ENCODE data around the gene MARCHF4.

Gene MARCHF4

DNA sequence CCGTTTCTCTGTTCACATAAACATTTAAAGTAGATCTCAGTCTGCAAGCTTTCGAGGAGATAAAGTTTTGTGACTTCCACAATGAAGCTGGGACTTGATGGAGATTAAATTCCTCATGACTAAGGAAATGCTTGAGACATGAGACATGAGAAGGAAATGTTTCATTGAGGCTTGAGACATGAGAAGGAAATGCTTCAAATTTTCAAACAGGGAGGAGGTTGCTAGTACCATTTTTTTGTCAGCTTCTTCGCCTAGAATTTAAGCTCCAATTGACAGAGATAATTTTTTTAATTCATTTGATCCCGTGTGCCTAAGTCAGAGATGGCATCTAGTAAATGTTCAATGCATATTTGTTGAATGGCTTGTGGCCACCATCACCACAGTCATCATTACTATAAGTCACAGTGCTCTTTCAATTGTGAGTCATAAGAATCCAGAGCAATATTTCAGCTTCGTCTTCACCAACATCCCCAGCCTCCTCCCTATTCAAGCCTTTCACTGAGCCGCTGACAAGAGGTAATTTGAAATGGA lies 543 bp upstream of the MARCHF4 start:
- DNase-seq (ENCODE audit: insufficient read length, low spot score) (no peak), FAIRE-seq (no peak)
- TF ChIP-seq POLR2AphosphoS5 (IDR thresholded peaks at IDR 0.05; ENCODE audit: low read depth, low read length) = no peak
- no peak for TF ChIP-seq SPI1 (IDR thresholded peaks at IDR 0.05; ENCODE audit: low read depth, low read length)
- no peak for TF ChIP-seq POU2F2 (IDR thresholded peaks at IDR 0.05; ENCODE audit: low read depth, low read length)
- no peak for TF ChIP-seq PAX5 (IDR thresholded peaks at IDR 0.05; ENCODE audit: insufficient read depth, low read length, severe bottlenecking)
- TF ChIP-seq POLR2A (IDR thresholded peaks at IDR 0.05; ENCODE audit: low read depth, low read length) = no peak
- TF ChIP-seq TAF1 (IDR thresholded peaks at IDR 0.05; ENCODE audit: low read depth, low read length) = no peak

DNA sequence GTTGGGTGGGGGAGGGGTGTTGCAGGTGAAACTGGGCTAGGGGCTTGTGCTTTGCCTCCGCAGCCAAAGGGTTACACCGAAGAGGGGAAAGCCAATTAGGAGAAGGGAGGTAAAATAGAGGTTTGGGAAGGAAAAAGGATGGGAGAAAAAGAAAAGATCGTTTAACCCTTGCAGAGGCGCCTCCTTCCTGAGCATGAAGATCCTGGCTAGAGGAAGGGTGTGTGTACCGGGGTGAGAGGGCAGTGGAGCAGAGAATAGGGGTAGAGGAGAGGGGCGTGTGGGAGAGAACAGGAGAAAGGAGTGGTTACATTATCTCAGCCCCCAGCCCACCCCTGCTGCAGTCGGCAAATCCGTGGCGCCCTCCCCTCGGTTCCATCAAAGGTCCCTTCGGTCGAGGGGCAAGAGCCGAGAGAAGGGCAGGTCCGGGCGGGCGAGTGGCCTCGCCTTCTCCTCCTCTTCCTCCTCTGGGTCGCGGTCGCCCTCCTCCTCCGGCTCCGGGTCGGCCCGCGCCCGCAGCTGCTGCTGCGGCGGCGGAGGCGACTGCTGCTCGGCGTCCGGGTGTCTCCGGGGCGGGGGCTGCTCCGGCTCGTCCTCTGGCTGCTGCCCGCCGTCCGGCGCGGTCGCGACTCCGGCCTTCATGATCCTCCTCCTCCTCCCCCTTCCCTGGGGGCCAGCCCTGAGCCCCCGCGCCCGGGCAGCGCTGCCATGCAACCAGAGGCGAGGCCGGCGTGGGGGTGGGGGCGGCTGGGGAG lies 1.1 kb downstream of the MARCHF4 start:
- TF ChIP-seq PAX5 (IDR thresholded peaks at IDR 0.05; ENCODE audit: insufficient read depth, low read length, severe bottlenecking) (no peak), SPI1 (IDR thresholded peaks at IDR 0.05; ENCODE audit: low read depth, low read length) (no peak), POU2F2 (IDR thresholded peaks at IDR 0.05; ENCODE audit: low read depth, low read length) (no peak), TAF1 (IDR thresholded peaks at IDR 0.05; ENCODE audit: low read depth, low read length) (no peak), POLR2AphosphoS5 (IDR thresholded peaks at IDR 0.05; ENCODE audit: low read depth, low read length) (no peak), POLR2A (IDR thresholded peaks at IDR 0.05; ENCODE audit: low read depth, low read length) (no peak)
- FAIRE-seq (no peak), DNase-seq (ENCODE audit: insufficient read length, low spot score) (no peak)

DNA sequence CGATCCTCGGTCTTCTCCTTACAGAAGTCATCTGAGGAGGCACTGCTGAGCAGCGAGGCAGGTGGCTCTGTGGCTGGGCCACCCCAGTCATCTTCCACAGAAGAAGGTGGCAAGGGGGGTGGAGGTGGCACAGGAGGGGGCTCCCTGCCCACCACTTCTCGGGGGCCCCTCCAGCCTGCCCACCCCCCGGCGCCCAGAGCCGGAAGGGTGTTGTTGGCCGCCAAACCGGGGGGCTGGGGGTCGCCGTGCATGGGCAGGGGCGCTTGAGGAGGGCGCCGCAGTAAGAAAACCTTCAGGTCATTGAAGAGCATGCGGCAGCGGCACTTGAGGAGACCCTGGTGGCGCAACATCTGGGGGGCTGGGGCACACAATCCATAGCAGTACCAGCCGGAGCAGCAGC lies 2.5 kb downstream of the MARCHF4 start:
- TF ChIP-seq POLR2A (IDR thresholded peaks at IDR 0.05; ENCODE audit: low read depth, low read length) (no peak), POLR2AphosphoS5 (IDR thresholded peaks at IDR 0.05; ENCODE audit: low read depth, low read length) (no peak), TAF1 (IDR thresholded peaks at IDR 0.05; ENCODE audit: low read depth, low read length) (no peak), POU2F2 (IDR thresholded peaks at IDR 0.05; ENCODE audit: low read depth, low read length) (no peak), PAX5 (IDR thresholded peaks at IDR 0.05; ENCODE audit: insufficient read depth, low read length, severe bottlenecking) (no peak), SPI1 (IDR thresholded peaks at IDR 0.05; ENCODE audit: low read depth, low read length) (no peak)
- no peak for DNase-seq (ENCODE audit: insufficient read length, low spot score)
- FAIRE-seq = no peak

DNA sequence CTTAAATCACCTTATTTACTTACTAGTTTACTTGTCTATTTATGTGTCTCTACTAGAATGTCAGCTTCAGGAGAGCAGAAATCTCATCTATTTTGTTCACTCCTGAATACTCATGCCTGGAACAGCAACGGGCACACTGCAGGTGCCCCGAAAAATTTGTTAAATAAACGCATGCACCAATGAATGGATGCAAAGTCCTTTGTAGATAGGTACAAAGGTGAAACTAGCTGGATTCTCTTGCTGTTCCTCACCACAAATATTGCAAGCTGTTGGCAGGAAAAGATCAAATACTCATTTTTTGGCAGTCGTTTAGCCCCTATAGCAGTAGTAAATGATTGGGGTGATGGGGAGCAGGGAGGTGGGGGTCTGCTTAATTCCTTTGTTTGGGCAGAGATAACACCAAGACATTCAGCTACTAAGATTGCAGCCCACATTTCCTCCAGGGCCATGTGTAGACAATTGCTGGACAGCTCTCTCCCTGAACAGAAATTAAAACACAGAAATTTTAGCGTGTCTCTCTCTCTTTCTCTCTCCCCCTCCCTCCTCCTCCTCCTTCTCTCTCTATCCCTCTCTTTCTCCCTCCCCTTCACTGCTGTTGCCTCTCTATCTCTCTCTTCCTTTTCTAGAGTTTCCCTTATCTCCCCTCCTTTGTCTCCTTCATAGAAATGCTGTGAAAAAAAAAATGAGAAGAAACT lies 5.4 kb downstream of the MARCHF4 start:
- FAIRE-seq = no peak
- TF ChIP-seq PAX5 (IDR thresholded peaks at IDR 0.05; ENCODE audit: insufficient read depth, low read length, severe bottlenecking) (no peak), POU2F2 (IDR thresholded peaks at IDR 0.05; ENCODE audit: low read depth, low read length) (no peak), TAF1 (IDR thresholded peaks at IDR 0.05; ENCODE audit: low read depth, low read length) (no peak), POLR2A (IDR thresholded peaks at IDR 0.05; ENCODE audit: low read depth, low read length) (no peak), SPI1 (IDR thresholded peaks at IDR 0.05; ENCODE audit: low read depth, low read length) (no peak), POLR2AphosphoS5 (IDR thresholded peaks at IDR 0.05; ENCODE audit: low read depth, low read length) (no peak)
- no peak for DNase-seq (ENCODE audit: insufficient read length, low spot score)

DNA sequence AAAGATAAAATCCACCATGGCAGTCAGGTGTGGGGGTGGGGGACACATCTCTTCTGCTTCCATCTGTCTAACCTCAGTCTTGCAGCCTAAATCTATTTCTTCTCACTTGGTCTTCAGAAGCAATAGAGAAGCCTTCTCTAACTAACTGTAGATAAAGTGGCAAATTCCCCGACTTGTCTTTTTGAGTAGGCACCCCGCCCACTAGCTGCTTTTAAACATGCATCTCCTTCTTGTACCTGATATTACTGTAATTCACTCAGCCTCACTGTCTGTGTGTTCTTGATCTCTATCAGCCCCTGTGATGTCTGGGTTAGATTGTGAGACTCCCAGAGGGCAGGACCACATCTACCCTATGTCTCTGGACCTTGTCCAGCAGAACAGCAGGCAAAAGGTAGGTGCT lies 6.8 kb downstream of the MARCHF4 start:
- no peak for FAIRE-seq
- TF ChIP-seq POLR2AphosphoS5 (IDR thresholded peaks at IDR 0.05; ENCODE audit: low read depth, low read length) (no peak), PAX5 (IDR thresholded peaks at IDR 0.05; ENCODE audit: insufficient read depth, low read length, severe bottlenecking) (no peak), TAF1 (IDR thresholded peaks at IDR 0.05; ENCODE audit: low read depth, low read length) (no peak), SPI1 (IDR thresholded peaks at IDR 0.05; ENCODE audit: low read depth, low read length) (no peak), POLR2A (IDR thresholded peaks at IDR 0.05; ENCODE audit: low read depth, low read length) (no peak), POU2F2 (IDR thresholded peaks at IDR 0.05; ENCODE audit: low read depth, low read length) (no peak)
- no peak for DNase-seq (ENCODE audit: insufficient read length, low spot score)

DNA sequence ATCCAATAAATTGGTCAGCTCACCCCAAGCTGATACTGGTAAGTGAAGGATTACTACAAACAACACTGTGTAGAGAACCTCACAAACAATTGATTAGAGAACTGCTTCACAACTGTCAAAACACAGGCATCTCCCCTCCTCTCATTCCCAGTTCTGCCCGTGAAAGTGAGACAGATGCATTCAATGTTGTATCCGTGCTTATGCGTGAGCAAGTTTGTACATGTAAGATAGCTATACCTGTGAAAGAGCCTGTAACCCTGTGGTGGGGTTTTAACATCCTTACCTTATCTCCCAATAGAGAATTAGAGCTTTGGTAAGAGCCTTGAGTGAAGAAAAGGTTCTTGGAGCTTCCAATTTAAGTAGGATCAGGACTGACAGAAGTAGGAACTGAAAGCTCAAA lies 9.1 kb downstream of the MARCHF4 start:
- DNase-seq (ENCODE audit: insufficient read length, low spot score) = no peak
- TF ChIP-seq SPI1 (IDR thresholded peaks at IDR 0.05; ENCODE audit: low read depth, low read length) = no peak
- no peak for TF ChIP-seq PAX5 (IDR thresholded peaks at IDR 0.05; ENCODE audit: insufficient read depth, low read length, severe bottlenecking)
- TF ChIP-seq POLR2AphosphoS5 (IDR thresholded peaks at IDR 0.05; ENCODE audit: low read depth, low read length) = no peak
- no peak for TF ChIP-seq TAF1 (IDR thresholded peaks at IDR 0.05; ENCODE audit: low read depth, low read length)
- no peak for TF ChIP-seq POLR2A (IDR thresholded peaks at IDR 0.05; ENCODE audit: low read depth, low read length)
- no peak for TF ChIP-seq POU2F2 (IDR thresholded peaks at IDR 0.05; ENCODE audit: low read depth, low read length)
- no peak for FAIRE-seq

DNA sequence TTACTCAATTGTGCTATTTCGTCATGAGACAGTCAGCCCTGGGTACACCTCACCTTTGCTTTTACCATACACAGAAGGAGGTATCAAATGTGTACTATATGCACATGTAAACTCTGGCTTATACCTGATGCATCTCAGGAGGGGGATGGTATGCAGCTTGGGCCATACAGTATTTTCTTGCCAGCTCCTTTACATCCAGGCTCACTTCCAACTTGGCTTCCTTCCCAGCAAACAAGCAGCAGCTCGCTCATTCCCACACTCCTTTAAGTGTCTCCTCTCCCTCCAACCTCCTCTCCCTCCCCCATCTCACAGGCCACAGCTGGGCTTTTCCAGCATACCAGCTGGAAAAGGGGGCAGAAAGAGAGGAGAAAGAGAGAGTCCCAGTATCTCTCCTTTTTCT lies 9.6 kb downstream of the MARCHF4 start:
- no peak for DNase-seq (ENCODE audit: insufficient read length, low spot score)
- TF ChIP-seq POLR2A (IDR thresholded peaks at IDR 0.05; ENCODE audit: low read depth, low read length) (no peak), SPI1 (IDR thresholded peaks at IDR 0.05; ENCODE audit: low read depth, low read length) (no peak), POLR2AphosphoS5 (IDR thresholded peaks at IDR 0.05; ENCODE audit: low read depth, low read length) (no peak), TAF1 (IDR thresholded peaks at IDR 0.05; ENCODE audit: low read depth, low read length) (no peak), POU2F2 (IDR thresholded peaks at IDR 0.05; ENCODE audit: low read depth, low read length) (no peak), PAX5 (IDR thresholded peaks at IDR 0.05; ENCODE audit: insufficient read depth, low read length, severe bottlenecking) (no peak)
- no peak for FAIRE-seq

DNA sequence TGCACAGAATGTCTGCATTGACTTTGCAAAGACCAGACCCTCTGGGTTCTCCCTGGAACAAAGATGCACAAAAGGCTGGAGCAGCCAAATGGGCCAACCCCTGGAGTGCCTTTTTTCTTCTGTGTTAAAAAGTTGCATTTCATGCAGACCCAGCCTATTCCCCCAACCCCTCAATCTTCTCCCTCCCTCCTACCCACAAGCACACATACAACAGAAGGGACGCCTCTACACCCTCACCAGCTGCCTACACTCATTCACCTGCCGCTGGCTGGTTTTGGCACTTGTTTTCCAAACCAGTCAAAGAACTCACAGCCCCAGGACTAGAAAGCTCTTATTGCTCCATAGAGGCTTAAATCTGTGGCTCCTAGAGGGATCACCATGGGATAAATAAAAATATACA lies 16.6 kb downstream of the MARCHF4 start:
- FAIRE-seq = no peak
- DNase-seq (ENCODE audit: insufficient read length, low spot score) = no peak
- TF ChIP-seq POLR2A (IDR thresholded peaks at IDR 0.05; ENCODE audit: low read depth, low read length) (no peak), POLR2AphosphoS5 (IDR thresholded peaks at IDR 0.05; ENCODE audit: low read depth, low read length) (no peak), PAX5 (IDR thresholded peaks at IDR 0.05; ENCODE audit: insufficient read depth, low read length, severe bottlenecking) (no peak)

DNA sequence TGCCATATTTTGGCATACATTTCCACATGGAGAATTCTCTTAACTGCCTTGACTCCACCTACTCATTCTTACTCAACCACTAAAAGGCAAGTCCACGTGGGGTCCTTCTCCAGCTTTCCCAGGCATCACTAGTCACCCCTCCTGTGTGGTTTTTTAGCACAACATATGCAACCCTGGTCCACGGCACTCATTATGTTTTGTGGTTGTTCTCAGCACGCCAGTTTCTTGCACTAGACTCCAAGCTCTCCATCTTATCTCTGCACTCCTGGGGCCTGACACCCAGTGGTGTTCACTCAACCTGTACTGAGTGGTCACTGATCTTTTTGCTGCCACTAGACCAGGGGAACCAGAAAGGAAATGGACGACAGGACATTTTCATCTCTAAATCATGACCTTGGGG lies 18.0 kb downstream of the MARCHF4 start:
- no peak for FAIRE-seq
- TF ChIP-seq POLR2A (IDR thresholded peaks at IDR 0.05; ENCODE audit: low read depth, low read length) (no peak), POU2F2 (IDR thresholded peaks at IDR 0.05; ENCODE audit: low read depth, low read length) (no peak), POLR2AphosphoS5 (IDR thresholded peaks at IDR 0.05; ENCODE audit: low read depth, low read length) (no peak), SPI1 (IDR thresholded peaks at IDR 0.05; ENCODE audit: low read depth, low read length) (no peak), TAF1 (IDR thresholded peaks at IDR 0.05; ENCODE audit: low read depth, low read length) (no peak), PAX5 (IDR thresholded peaks at IDR 0.05; ENCODE audit: insufficient read depth, low read length, severe bottlenecking) (no peak)
- no peak for DNase-seq (ENCODE audit: insufficient read length, low spot score)

Data from GM12891 (cell line).